AG08395 (cell line): ENCODE data around the gene ME2.
"Not testable (repeated sequence)": the region's sequence is repeated elsewhere in the genome, so short reads cannot be mapped to it uniquely, and the experiment has no call there.

Experiments
- DNase-seq: peaks from one replicate; pipeline ENCODE4 v3.0.0; 2012; ENCODE audit warnings: mixed read lengths, low spot score

ME2 gene

DNA sequence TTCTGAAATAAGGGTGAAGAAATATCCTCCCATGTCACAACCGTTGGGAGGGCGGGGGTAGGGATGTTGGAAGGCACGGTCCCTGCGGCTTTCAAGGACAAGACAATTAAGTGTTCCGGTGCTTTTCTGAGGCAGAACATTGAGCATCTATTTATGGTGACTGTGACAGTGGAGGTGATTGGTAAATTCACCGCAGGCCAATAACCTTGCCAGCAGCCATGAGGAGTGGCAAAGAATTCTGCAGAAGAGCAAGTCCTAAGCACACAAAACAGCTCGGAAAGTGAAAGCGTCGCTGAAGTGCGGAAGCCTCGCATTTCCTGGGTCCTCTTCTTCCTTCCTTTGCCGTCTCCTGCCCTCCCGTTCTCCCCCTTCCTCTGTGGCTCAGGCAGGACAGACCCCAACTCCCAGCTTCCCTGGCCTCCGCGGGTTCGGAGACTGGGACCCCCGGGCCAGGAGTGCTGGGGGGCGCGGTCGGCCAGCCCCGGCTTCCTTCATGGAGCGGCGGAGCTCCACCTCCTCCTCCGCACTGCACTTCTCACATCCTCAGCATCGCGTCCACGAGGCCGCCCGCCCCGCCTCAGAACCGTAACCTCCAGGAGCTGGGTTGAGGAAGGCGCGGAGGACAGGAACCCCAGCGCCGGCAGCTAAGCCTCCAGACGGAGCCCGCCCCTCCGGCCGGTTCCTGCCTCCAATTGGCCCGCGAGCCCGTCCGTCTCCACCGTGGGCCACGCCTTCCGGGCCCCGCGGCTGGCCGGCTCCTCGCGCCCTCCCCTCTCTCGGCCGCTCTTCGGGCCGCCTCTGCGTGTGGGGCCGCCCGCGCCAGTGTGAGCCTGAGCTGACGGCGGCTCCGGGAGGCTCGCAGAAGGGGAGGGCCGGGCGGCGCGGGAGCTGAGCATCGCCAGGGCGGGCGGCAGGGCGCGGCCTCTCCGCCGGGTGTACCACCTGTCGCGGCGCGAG is at the start of gene ME2:
Gene ME2, plus strand, starts transcription at position 774 of the 957 bp plus-strand sequence. CDS start 16,703 bp downstream, outside the sequence.
- peak; percentile 98 for DNase-seq

GRCh38 chr18:50829644-50830043 is 49.3 kb upstream of the ME2 start:
- DNase-seq: no peak

DNA sequence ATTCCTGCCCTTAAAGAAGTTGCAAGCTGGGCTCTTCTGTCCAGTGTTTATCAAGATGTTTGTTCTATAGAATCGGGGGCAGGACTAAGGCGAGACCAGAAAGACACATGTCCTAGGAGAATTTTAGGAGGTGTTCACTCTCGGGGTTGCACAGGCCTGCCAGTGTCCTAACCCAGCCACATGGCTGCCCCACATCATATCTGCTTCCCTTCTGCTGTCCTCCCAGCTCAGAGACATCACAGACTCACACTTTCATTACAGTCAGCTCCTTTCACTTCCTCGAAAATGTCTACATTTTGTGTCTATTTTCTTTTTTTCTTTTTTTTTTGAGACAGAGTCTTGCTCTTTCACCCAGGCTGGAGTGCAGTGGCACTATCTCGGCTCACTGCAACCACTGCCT is 48.4 kb upstream of the ME2 start:
- DNase-seq: no peak

DNA sequence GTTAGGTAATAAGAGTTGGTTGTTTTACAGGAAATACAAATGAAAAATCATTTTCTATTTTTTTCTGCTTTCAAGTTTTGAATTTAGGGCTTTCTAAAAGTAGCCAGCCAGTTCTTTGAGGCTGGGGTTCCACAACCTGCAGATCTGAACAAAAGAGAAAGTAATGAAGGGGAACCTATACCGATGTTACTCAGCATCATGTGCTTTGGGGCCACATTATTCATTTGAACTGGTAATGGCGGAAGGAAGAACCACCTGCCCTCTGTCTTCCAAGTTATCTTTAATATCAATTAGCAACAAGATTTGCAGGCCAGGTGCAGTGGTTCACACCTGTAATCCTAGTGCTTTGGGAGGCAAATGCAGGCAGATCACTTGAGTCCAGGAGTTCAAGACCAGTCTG is 46.2 kb upstream of the ME2 start:
- DNase-seq: no peak

DNA sequence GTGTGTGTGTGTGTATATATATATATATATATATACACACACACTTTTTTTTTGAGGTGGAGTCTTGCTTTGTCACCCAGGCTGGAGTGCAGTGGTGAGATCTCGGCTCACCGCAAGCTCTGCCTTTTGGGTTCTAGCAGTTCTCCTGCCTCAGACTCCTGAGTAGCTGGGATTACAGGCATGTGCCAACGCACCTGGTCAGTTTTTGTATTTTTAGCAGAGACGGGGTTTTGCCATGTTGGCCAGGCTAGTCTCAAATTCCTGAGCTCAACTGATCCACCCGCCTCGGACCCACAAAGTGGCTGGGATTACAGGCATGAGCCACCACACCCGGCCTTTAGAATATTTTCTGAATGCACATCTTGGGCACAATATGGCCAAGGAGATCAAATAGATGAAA is 45.4 kb upstream of the ME2 start:
- not testable (repeated sequence) for DNase-seq

DNA sequence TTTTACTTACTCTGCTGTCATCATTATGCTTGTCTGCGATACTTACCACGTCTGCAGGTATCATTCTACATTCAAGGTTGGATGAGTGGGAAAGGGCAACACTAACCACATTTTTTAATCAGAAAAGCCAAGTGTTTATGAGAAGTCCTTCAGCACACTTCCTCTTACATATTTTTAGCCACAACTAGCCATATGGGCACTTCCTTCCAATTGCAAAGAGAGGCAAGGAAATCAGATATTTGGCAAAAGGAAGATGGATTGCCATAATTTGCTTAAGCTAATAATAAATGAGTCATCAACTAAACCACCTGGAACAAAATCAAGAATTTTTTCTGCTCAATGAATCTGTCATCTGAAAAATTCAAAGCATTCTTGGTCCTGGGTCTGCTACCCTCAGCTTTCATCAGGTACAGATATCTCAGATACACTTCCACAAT is 42.4 kb upstream of the ME2 start:
- DNase-seq: peak; percentile 26

GRCh38 chr18:50839341-50839740 is 39.6 kb upstream of the ME2 start:
- no peak for DNase-seq

DNA sequence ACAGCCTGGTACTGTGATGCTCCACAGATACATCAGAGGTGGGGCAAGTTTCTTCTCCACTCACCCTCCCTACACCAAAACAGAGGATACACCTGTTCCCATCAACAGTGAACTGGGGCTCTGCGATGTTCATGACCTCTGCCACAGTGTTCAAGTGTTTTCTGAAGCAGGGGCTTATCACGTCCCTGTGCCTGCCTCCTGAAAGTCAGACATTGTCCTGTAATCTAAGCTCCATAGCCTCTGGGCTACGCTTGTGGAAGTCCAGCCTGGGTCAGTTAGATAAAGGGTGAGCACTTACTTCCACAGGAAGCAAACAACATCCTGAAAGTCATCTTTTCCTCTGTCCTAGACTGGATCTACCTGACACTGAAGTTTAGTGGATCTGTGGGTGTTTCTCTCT is 38.9 kb upstream of the ME2 start:
- DNase-seq: no peak

GRCh38 chr18:50842846-50843245 is 36.1 kb upstream of the ME2 start:
- no peak for DNase-seq

DNA sequence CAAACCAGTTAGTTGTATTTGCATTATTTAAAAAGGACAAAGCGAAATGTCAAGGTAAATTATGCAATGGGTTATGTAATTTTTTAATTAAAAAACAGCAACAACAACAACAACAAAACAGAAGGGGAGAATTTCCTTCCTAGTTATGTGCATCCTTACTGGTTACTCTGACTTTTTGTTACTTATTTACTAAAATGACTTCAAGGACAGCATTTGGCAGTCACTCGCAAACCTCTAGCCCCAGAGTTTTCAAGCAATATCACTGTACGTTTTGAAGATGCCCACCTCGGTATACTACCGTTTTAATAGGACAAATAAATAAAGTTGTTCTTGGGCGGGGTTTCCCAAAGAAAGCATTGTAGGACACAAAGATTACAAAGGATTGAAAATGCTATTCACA is 34.4 kb upstream of the ME2 start:
- DNase-seq: no peak

DNA sequence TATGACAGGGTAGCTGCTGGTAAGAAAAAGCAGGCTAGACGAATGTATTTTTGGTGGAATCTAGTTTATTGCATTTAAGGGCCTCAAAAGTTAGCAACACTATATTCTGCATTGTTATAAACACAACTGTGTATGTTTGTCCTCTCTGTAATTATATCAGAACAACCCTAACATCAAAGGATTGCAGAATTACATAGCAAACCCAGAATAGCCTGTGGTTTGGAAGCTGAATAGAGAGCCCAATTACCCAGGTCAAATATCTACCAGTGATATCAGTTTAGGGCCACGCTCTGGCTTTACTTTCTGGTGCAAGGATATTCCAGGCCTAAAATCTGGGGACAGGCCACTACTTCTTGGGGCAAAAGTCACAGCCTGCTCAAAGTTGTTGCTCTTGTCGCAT is 34.0 kb upstream of the ME2 start:
- no peak for DNase-seq

DNA sequence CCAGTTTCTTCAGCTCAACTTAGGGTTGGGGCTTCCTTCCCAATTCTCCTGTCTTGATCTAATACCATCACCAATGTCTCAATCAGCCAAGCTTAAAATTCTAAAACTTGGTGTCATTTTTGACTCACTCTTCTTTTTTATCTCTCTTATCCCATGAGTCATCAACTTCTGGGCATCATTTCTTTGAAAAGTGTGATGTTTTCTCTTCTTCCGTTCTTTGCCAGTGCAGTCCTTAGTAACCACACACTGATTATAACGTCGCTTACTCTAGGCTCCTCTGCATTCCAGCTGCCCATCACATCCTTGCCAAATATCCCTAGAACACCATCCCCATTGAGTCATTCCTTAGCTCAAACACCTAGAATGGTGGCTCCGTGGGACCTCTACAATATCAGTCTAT is 31.7 kb upstream of the ME2 start:
- DNase-seq: peak; percentile 14

- no peak for DNase-seq
Measured at GRCh38 chr18:50848061-50848551, 30.8 kb upstream of the ME2 start.

- DNase-seq: no peak
Measured at GRCh38 chr18:50848991-50849390, 29.9 kb upstream of the ME2 start.

DNA sequence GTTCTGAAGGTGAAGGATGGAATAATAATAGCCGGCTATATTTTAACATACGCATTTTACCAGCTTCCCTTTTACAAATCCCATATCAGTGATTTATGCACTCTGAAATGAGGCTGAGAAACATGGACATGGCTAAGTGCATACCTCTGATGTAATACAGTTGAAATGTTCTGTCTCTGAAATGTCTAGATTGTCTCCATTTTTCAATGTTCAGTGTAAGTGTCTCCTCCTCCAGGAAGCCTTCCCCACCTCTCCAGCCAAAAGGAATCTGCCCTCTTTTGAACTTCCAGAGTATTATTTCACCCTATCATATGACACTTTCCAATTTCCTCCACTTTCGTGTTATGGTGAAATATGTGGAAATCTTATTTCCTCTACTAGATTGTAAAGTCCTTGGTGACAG is 29.5 kb upstream of the ME2 start:
- no peak for DNase-seq

GRCh38 chr18:50850307-50851065 is 28.4 kb upstream of the ME2 start:
- DNase-seq: no peak

DNA sequence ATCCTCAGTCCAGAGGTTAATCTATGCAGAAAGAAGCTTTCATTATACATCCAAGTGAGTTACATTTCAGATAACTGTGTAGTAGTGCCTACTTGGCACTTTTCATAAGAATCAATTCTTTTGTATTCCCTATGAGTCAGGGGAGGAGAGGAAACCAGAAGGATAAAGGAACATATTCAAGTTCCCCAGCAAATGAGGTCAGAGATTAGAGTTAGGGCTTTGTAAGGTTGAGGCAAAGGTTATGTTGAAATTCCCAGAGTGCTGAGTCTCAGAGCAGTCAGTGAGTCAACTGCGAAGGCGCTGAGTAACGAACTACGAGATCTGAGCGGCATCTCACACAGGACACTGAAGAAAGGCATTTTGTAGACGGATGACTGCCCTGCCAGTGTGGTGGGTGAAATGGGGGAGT is 25.1 kb upstream of the ME2 start:
- no peak for DNase-seq

- DNase-seq: no peak
Measured at GRCh38 chr18:50855976-50856757, 22.8 kb upstream of the ME2 start.

DNA sequence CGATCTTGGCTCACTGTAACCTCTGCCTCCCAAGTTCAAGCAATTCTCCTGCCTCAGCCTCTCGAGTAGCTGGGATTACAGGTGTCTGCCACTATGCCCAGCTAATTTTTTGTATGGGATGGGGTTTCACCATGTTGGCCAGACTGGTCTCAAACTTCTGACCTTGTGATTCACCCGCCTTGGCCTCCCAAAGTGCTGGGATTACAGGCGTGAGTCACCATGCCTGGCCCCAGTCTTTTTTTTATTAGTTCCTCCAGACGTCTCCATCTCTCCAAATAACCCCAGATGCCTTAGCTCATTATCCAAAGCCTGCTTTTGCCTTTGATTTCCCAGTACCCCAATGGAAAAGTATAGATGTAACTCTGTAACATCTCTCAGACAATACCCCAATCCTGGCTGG is 21.8 kb upstream of the ME2 start:
- DNase-seq: peak; percentile 18

DNA sequence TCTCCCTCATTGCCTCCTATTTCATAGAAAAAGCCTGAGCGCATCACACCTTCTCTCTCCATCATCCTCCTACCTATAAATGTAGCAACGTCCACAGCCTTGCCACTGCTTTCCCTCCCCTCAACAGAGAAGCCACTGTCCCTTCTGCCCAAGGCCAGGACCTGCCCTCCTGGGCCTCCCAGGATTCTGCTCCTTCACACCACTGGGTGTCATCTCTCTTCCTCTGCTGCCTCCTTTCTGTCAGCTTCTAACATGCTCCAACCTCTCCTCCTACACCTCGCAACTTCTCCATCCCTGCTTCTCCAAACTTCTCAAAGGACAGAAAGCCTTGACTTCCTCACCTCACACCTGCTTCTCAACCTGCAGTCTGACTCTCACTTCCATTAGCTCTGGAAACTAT is 21.2 kb upstream of the ME2 start:
- DNase-seq: no peak

GRCh38 chr18:50859793-50860555 is 18.9 kb upstream of the ME2 start:
- no peak for DNase-seq
